KMS-11 (cell line): ENCODE data around the gene SEC11A.

Source experiments
- H2AFZ ChIP-seq: fragments of 200-600 bp; sonication (generic); 2 replicates; pipeline ENCODE4 v1.6.1; 2016; ENCODE audit warnings: antibody characterized with exemption, mixed run types, low read depth
- H3K27ac ChIP-seq: fragments of 200-600 bp; sonication (generic); 2 replicates; pipeline ENCODE4 v1.6.1; 2016; ENCODE audit warnings: mild to moderate bottlenecking, mixed run types
- H3K27me3 ChIP-seq: fragments of 200-600 bp; sonication (generic); 2 replicates; pipeline ENCODE4 v1.6.1; 2017; ENCODE audit warnings: mild to moderate bottlenecking, low read depth, mixed run types, moderate library complexity; ENCODE audit not compliant: insufficient read depth
- H3K36me3 ChIP-seq: fragments of 200-600 bp; sonication (generic); 2 replicates; pipeline ENCODE4 v1.6.1; 2017; ENCODE audit warnings: mild to moderate bottlenecking, mixed run types; ENCODE audit not compliant: insufficient read depth
- H3K4me1 ChIP-seq: fragments of 200-600 bp; sonication (generic); 2 replicates; pipeline ENCODE4 v1.6.1; 2016; ENCODE audit warnings: mild to moderate bottlenecking, low read depth, mixed run types; ENCODE audit not compliant: poor library complexity, severe bottlenecking
- H3K4me2 ChIP-seq: fragments of 200-600 bp; sonication (generic); 2 replicates; pipeline ENCODE4 v1.7.0; 2016; ENCODE audit warnings: mild to moderate bottlenecking, mixed run types
- H3K4me3 ChIP-seq: fragments of 200-600 bp; sonication (generic); IDR thresholded peaks from 2 replicates; pipeline ENCODE4 v1.6.1; 2017; ENCODE audit warnings: low read depth, low read length, mixed read lengths; ENCODE audit not compliant: insufficient read depth
- H3K79me2 ChIP-seq: fragments of 200-600 bp; sonication (generic); 2 replicates; pipeline ENCODE4 v1.6.1; 2016; ENCODE audit warnings: low read depth, mixed run types; ENCODE audit not compliant: insufficient read depth
- H3K9ac ChIP-seq: fragments of 200-600 bp; sonication (generic); 2 replicates; pipeline ENCODE4 v1.6.1; 2016; ENCODE audit warnings: mild to moderate bottlenecking, mixed run types
- H4K20me1 ChIP-seq: fragments of 200-600 bp; sonication (generic); 2 replicates; pipeline ENCODE4 v1.6.1; 2016; ENCODE audit warnings: mild to moderate bottlenecking, mixed run types; ENCODE audit not compliant: insufficient read depth
- CTCF ChIP-seq: fragments of 200-600 bp; sonication (generic); conservative IDR thresholded peaks from 2 replicates; pipeline ENCODE4 v1.6.1; 2017; ENCODE audit warnings: low read depth, mild to moderate bottlenecking, antibody characterized with exemption, low read length, moderate library complexity, mixed read lengths

SEC11A gene

GRCh38 chr15:84750583-84751092, 34.7 kb upstream of the SEC11A start:
- H3K9ac ChIP-seq = peak overlapping the region; percentile 18; the same call in 1 of the 2 replicates
- H4K20me1 ChIP-seq = peaks cover 13% of the 10 kb centered on the region; the same call in 1 of the 2 replicates
- no peak for TF ChIP-seq CTCF
- H3K4me1 ChIP-seq = peaks cover 38% of the 10 kb centered on the region
- H3K4me3 ChIP-seq = no peak overlapping the region
- no peak overlapping the region for H2AFZ ChIP-seq
- peaks cover 88% of the 10 kb centered on the region for H3K79me2 ChIP-seq
- peak overlapping the region; percentile 6; the same call in 1 of the 2 replicates for H3K27ac ChIP-seq
- H3K4me2 ChIP-seq = peak overlapping the region; percentile 96
- no peaks in the 10 kb centered on the region for H3K36me3 ChIP-seq
- no peaks in the 10 kb centered on the region for H3K27me3 ChIP-seq

GRCh38 chr15:84749111-84749991, 33.4 kb upstream of the SEC11A start:
- Histone ChIP-seq H3K4me2 (peak overlapping the region; percentile 96), H2AFZ (peak overlapping the region; percentile 8; the same call in 1 of the 2 replicates), H3K27ac (peak overlapping the region; percentile 58), H3K27me3 (no peaks in the 10 kb centered on the region), H3K36me3 (no peaks in the 10 kb centered on the region), H3K79me2 (peaks cover 82% of the 10 kb centered on the region), H4K20me1 (0 out of 2 replicates have a peak, but pooled peaks cover 10% of the 10 kb centered on the region), H3K9ac (peak overlapping the region; percentile 63; the same call in 1 of the 2 replicates), H3K4me1 (peaks cover 43% of the 10 kb centered on the region), H3K4me3 (no peak overlapping the region)
- no peak for TF ChIP-seq CTCF

GRCh38 chr15:84748274-84749110, 32.6 kb upstream of the SEC11A start, which contains the start of gene ZNF592:
ZNF592 (plus strand) TSS chr15:84748592; CDS start chr15:84782676, 34,084 bp downstream.
- no peak for TF ChIP-seq CTCF
- 0 out of 2 replicates have a peak, but pooled peaks cover 10% of the 10 kb centered on the region for H4K20me1 ChIP-seq
- no peaks in the 10 kb centered on the region for H3K36me3 ChIP-seq
- peak within 1 kb of the TSS; percentile 41 for H2AFZ ChIP-seq
- peak within 1 kb of the TSS; percentile 65 for H3K4me3 ChIP-seq
- peaks cover 73% of the 10 kb centered on the region for H3K79me2 ChIP-seq
- peaks cover 51% of the 10 kb centered on the region for H3K4me1 ChIP-seq
- H3K9ac ChIP-seq = peak within 1 kb of the TSS; percentile 83
- no peaks in the 10 kb centered on the region for H3K27me3 ChIP-seq
- H3K27ac ChIP-seq = peak within 1 kb of the TSS; percentile 94
- peak within 1 kb of the TSS; percentile 96 for H3K4me2 ChIP-seq
